Muscle of leg (tissue), 16 donors: ENCODE measurements around the gene ELFN2. TPM values are rescaled to one million over a fixed set of nuclear protein-coding genes. Genes with fewer than 3 reads are reported as not detected.

Experiments
- DNase-seq: peaks from one replicate; pipeline ENCODE4 v3.0.0; 2013
- H3K27ac ChIP-seq: one replicate; pipeline ENCODE4 v1.5.1; 2013; ENCODE audit warnings: mild to moderate bottlenecking, low read length, control low read depth
- H3K27me3 ChIP-seq: one replicate; pipeline ENCODE4 v1.6.1; 2013; ENCODE audit warnings: low read length; ENCODE audit not compliant: control insufficient read depth, insufficient read depth
- H3K36me3 ChIP-seq: one replicate; pipeline ENCODE4 v1.6.1; 2013; ENCODE audit warnings: low read length; ENCODE audit not compliant: control insufficient read depth, insufficient read depth
- H3K4me1 ChIP-seq: one replicate; pipeline ENCODE4 v1.6.1; 2013; ENCODE audit warnings: low read length; ENCODE audit not compliant: control insufficient read depth, insufficient read depth
- H3K4me3 ChIP-seq: one replicate; pipeline ENCODE4 v1.5.1; 2013; ENCODE audit warnings: low read length, control low read depth
- H3K9me3 ChIP-seq: replicated peaks from 2 replicates; pipeline ENCODE4 v1.6.1; 2013; ENCODE audit warnings: low read depth, low read length; ENCODE audit not compliant: control insufficient read depth
- WGBS: methylation state at CpG from one replicate; pipeline ENCODE4 v1.1.5; 2013; ENCODE audit warnings: missing lambda C conversion rate; ENCODE audit not compliant: insufficient coverage; 5-methylcytosine and 5-hydroxymethylcytosine counted together
- long read RNA-seq, 11 donors: transcript quantifications; one replicate each; lab custom pipeline, GENCODE V29; 2026
- polyA plus RNA-seq, 8 donors: library from polyadenylated mRNA; unstranded; fragments of 120-200 nt; gene quantifications; one replicate each; pipeline versions ENCODE4 v1.2.1 to v1.2.3, GENCODE V29; 2013; ENCODE audit warnings: inconsistent platforms in 1 of 8, low replicate concordance in 1 of 8; ENCODE audit not compliant: insufficient read length in 8 of 8, insufficient read depth in 1 of 8
- total RNA-seq: library from RNA; stranded (reverse); fragments of 120-200 nt; gene quantifications from one replicate; pipeline ENCODE4 v1.2.4, GENCODE V29; 2013

The ELFN2 gene, protein sequence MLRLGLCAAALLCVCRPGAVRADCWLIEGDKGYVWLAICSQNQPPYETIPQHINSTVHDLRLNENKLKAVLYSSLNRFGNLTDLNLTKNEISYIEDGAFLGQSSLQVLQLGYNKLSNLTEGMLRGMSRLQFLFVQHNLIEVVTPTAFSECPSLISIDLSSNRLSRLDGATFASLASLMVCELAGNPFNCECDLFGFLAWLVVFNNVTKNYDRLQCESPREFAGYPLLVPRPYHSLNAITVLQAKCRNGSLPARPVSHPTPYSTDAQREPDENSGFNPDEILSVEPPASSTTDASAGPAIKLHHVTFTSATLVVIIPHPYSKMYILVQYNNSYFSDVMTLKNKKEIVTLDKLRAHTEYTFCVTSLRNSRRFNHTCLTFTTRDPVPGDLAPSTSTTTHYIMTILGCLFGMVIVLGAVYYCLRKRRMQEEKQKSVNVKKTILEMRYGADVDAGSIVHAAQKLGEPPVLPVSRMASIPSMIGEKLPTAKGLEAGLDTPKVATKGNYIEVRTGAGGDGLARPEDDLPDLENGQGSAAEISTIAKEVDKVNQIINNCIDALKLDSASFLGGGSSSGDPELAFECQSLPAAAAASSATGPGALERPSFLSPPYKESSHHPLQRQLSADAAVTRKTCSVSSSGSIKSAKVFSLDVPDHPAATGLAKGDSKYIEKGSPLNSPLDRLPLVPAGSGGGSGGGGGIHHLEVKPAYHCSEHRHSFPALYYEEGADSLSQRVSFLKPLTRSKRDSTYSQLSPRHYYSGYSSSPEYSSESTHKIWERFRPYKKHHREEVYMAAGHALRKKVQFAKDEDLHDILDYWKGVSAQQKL
- 0.35 TPM for total RNA-seq
- 1 to 10 TPM in 5 of 8 donors, under 1 TPM in 3; 0.67 to 2.2 (median 1.3) TPM for polyA plus RNA-seq
- long read RNA-seq, donor 1 = 0 reads
- long read RNA-seq, donor 2 = 0 reads
- long read RNA-seq, donor 3, full-length matches to known transcripts = 1 of 1 reads
- long read RNA-seq, donor 3, partial matches to known transcripts = 0 of 1 reads
- long read RNA-seq, donor 3, other reads (novel, unspliced or antisense) = 0 of 1 reads
- long read RNA-seq, donor 4 = 0 reads
- long read RNA-seq, donor 5 = 0 reads
- long read RNA-seq, donor 6 = 0 reads
- long read RNA-seq, donor 7 = 0 reads
- long read RNA-seq, donor 8 = 0 reads
- long read RNA-seq, donor 9 = 0 reads
- long read RNA-seq, donor 10 = 0 reads
- long read RNA-seq, donor 11 = 0 reads

DNA sequence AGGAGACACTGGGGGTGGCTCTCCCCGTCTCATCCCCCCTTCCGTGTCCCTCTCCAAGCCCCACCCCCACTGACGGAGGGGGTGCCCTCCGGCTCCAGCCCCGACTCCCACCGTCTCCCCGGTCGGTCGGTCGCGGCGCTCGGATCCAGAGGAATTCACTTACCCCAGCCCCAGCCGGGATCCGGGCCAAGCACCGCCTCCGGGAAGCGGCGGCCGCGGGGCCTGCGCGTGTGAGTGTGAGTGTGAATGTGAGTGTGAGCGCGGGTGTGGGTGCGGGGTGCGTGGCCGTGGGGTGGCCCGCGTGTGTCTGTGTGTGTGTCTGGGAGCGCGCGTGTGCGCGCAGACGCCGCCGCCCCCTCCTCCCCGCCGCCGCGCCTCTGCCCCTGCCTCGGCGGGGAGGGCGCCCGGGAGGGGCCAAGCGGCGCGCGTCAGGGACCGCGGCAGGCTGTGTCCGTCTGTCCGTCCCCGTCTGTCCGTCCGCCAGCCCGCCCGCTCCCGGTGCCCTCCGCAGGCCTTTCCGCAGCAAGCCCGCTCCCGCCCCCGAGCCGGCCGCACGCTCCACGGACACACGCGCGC is at the start of gene ELFN2:
ELFN2 (minus strand) TSS at position 345 of the 576 bp plus-strand sequence. CDS start 51,945 bp downstream, outside the sequence.
- WGBS = under 1% methylated on average over 64 of the region's 72 CpGs
- DNase-seq = peak; percentile 63
- peaks cover 84% of the 10 kb centered on the region for H3K27me3 ChIP-seq
- H3K36me3 ChIP-seq = no peaks in the 10 kb centered on the region
- H3K4me1 ChIP-seq = peaks cover 21% of the 10 kb centered on the region
- peak within 1 kb of the TSS; percentile 43 for H3K4me3 ChIP-seq
- no peak within 1 kb of the TSS for H3K27ac ChIP-seq
- no peaks in the 10 kb centered on the region for H3K9me3 ChIP-seq

DNA sequence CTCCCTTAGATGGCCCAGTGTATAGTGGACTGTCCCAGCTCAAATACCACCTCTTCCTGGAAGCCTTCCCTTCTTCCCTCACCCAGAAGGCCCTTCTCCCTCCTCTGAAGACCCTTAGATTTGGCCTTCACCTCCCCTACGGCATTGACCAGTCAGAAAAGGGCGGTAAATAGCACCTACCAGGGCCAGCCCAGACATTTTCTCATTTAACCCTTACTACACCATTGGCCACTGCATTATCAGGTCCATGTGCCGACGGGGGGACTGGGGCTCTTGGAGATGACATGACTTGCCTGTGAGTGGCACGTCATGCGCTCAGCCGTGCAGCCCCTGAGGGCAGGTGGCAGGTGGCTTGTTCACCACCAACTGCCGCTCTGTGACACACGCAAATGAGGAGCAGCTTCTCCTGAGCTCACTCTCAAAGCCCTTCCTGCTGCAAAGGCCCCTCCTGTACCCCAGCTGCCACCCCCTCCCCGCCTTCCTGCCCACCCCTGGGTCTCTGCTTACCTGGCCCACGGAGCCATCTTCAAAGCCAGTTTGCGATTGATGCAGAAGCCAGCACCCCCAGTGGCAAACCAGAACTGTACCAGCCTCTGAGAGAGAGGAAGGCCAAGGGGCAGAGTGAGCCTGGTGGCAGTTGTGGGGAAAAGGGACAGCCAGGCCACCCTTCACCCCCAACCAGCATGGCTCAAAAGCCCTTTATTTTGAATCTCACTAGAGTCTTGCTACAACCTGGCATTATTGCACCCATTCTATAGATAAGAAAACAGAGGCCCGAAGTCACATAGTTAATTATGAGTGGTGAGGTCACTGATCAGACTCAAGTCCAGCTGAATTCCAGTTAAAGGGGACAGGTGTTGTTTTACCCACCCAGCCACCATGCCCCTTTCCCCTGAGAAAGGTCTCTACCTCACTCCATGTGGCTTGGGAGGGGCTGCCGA is 49.4 kb upstream of the ELFN2 start:
- Histone ChIP-seq H3K9me3 (no peaks in the 10 kb centered on the region), H3K27ac (no peak overlapping the region), H3K4me3 (no peak overlapping the region), H3K36me3 (no peaks in the 10 kb centered on the region), H3K4me1 (no peaks in the 10 kb centered on the region), H3K27me3 (peaks cover 12% of the 10 kb centered on the region)
- 58% methylated on average over 10 of the region's 14 CpGs for WGBS
- no peak for DNase-seq

DNA sequence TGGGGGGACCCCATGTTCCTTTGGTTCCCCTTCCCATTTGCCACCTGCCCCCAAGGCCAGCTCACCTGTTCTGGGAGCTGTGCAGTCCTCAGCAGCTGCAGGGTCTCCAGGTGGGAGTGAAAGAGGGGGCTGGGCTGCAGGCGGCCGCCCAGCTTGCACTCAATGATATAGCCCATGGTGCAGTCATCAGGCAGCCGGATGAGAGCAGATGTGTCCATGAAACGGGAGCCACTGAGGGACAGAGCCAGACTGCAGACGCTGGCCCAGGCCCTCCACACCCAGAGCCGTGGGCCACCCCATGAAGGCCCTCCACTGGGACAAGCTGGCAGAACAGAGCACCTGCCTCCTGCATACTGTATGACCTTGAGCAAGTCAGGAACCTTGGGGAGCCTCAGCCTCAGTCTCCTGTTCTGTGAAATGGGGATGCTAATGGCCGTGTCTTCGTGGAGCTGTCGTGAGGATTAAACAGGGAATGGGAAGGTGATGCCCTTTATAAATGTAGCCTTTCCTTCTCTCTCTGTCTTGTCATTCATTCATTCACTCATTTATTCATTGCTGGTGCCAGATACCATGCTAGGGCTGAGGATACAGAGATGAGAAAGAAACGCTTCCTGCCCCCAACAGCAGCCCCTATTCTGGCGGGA is 47.3 kb upstream of the ELFN2 start:
- Histone ChIP-seq H3K27me3 (peaks cover 12% of the 10 kb centered on the region), H3K4me3 (no peak overlapping the region), H3K27ac (no peak overlapping the region), H3K9me3 (no peaks in the 10 kb centered on the region), H3K4me1 (no peaks in the 10 kb centered on the region), H3K36me3 (no peaks in the 10 kb centered on the region)
- DNase-seq = no peak
- WGBS = 61% methylated on average over 7 of the region's 11 CpGs

DNA sequence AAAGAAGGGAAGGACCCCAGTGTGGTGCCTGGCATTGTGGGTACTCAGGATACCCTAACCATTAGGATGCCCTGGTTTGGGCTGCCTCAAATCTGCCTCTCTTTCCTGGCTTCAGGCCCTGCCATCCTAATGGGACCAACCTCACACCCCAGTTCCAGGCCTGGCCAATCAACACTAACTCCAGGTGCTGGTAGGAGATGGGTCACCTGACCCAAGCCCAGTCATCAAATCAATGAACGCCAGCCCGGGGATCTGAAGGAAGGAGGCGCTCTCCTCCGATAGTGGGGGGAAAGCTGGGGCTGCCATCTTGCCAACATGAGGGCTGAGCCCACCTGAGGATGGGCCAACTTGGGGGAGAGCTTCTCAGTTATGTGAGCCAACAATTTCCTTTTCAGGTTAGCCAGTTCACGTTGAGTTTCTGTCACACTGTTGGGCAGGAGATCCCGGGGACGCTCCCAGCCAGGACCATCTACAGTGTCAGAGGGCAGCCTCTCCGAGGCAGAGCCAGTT is 46.2 kb upstream of the ELFN2 start:
- Histone ChIP-seq H3K27ac (no peak overlapping the region), H3K36me3 (no peaks in the 10 kb centered on the region), H3K4me3 (no peak overlapping the region), H3K9me3 (no peaks in the 10 kb centered on the region), H3K27me3 (peaks cover 12% of the 10 kb centered on the region), H3K4me1 (no peaks in the 10 kb centered on the region)
- no peak for DNase-seq
- 79% methylated on average over 6 of the region's 8 CpGs for WGBS

DNA sequence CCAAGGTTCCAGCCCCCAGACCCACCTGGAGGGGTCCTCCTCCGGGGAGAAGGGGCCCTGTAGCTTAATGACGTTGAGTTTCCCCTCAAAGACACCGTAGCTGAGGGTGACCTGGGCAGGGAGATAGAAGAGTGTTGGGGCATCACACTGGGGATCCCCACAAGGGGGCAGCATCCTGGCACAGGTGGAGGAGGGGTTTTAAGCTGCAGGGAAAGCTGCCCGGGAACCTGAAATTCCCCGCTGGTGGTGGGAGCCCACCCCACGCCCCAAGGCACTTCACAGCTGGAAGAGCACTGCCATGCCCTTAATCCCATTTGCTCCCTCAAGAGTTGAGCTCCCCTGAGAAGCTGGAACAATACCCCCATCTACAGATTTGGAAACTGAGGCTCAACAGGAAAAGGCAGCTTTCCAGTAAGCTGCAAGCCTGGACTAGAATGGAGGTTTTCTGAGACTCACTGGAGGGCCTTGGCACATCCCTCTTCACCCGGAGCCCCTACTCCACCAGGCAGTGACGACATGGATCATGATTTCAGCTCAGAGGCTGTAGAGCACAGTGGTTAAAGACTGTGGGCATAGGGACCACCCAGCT is 45.2 kb upstream of the ELFN2 start:
- 20% methylated on average over 1 of the region's 8 CpGs for WGBS
- no peak overlapping the region for H3K27ac ChIP-seq
- H3K27me3 ChIP-seq = peaks cover 12% of the 10 kb centered on the region

DNA sequence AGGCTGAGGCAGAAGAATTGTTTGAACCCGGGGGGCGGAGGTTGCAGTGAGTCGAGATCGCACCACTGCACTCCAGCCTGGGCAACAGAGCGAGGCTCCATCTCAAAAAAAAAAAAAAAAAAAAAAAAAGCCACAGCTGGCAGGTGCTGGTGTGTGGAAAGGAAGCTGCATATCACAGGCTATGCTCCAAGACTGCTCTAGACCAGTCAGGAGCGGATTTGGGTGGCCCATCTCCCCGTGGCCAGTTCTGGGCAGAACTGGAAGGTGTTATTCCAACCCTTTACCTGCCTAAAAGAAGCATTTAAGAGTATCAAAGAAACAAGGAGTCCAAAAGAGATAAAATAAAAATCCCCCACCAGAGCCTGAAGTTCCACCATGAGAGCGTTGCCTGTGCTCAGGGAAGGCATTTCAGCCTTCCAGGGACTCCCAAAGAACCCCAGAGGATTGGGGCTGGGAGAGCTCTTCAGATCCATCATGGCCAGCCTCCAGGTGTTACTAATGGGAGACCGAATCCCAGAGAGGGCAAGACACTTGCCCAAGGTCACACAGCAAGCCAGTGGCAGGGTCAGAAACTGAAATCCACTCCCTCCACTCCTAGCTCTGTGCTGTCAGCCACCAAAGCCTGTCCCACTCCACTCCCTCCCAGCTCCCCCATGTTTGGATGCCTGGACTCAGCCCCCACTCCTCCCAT is 44.6 kb upstream of the ELFN2 start:
- Histone ChIP-seq H3K27ac (no peak overlapping the region), H3K4me1 (no peaks in the 10 kb centered on the region), H3K36me3 (no peaks in the 10 kb centered on the region), H3K9me3 (no peaks in the 10 kb centered on the region), H3K4me3 (no peak overlapping the region), H3K27me3 (peaks cover 12% of the 10 kb centered on the region)
- WGBS = no CpG with 5 or more reads among the region's 9 CpGs
- no peak for DNase-seq

More for the DNA sequence above, 45.2 kb upstream of the ELFN2 start:
- Histone ChIP-seq H3K4me1 (no peaks in the 10 kb centered on the region), H3K4me3 (no peak overlapping the region), H3K36me3 (no peaks in the 10 kb centered on the region), H3K9me3 (no peaks in the 10 kb centered on the region)
- no peak for DNase-seq

DNA sequence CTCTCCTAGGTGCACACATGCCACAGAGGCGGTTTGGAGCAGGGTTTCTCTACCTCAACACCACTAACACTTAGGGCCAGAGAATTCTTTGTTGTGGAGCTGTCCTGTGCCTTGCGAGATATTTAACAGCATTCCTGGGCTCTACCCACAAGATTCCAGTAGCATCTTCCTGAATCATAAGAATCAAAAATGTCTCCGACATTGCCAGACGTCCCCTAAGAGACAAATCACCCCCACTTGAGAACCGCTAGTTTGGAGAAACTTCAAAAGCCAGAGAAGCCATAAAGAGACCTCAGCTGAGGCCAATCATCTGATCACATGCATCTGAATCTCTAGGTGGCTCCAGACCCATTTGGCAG is 42.8 kb upstream of the ELFN2 start:
- no peaks in the 10 kb centered on the region for H3K4me1 ChIP-seq
- no peak for DNase-seq
- H3K27ac ChIP-seq = no peak overlapping the region
- H3K27me3 ChIP-seq = peaks cover 12% of the 10 kb centered on the region
- no peaks in the 10 kb centered on the region for H3K36me3 ChIP-seq
- no peak overlapping the region for H3K4me3 ChIP-seq
- H3K9me3 ChIP-seq = no peaks in the 10 kb centered on the region
- WGBS = 36% methylated on average over 5 of the region's 5 CpGs

DNA sequence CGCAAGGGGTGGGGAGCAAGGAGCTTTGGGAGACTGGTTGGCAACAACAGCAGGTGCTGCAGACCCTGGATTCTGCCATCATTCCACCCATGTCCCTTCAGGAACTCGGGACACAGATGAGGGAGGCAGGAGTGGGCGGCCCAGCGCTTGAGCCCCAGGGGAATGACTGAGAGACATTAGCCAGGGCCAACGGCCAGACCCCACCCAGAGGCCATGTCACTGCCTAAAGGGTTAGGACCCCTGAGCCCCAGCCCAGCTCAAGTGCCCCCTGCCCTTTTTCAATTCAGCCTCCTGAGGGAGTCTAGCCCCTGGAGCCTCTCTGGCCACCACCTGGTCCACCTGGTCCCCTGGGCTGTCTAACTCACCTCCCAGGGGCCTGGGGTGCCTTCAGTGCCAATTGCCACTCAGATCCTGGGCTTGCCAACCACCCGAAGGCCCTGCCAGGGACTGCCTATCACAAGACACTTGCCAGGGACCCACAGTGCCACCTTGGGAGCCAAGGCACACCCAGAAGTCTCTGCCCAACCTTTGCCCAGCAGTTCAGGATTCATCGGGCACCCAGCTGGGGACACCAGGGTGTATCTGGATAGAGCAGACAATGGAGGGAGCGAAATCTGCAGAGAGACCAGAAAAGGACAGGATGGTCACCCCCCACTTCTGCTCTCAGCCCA is 42.3 kb upstream of the ELFN2 start:
- DNase-seq = no peak
- 63% methylated on average over 6 of the region's 8 CpGs for WGBS
- no peaks in the 10 kb centered on the region for H3K36me3 ChIP-seq
- H3K27ac ChIP-seq = no peak overlapping the region
- peaks cover 9% of the 10 kb centered on the region for H3K27me3 ChIP-seq
- no peaks in the 10 kb centered on the region for H3K4me1 ChIP-seq
- H3K4me3 ChIP-seq = no peak overlapping the region
- H3K9me3 ChIP-seq = no peaks in the 10 kb centered on the region
